ENCODE measurements around the gene UBTD2.

Gene UBTD2

DNA sequence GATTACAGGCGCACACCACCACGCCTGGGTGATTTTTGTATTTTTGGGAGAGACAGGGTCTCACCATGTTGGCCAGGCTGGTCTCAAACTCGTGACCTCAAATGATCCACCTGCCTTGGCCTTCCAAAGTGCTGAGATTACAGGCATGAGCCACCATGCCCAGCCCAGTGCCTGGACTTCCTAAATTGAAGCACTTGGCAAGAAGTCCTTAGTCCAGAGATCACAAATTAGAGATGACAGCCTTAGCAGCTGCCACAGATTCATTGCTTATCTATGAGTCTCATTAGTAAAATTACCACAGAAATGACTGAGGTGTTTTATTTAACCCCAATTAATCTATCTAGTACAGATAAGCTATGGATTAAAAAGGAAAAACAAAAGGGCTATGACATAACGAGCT is 70.4 kb downstream of the UBTD2 start:
- no peak overlapping the region for H2BK12ac ChIP-seq (ENCODE audit: low read length)
- H2AFZ ChIP-seq (ENCODE audit: insufficient read depth, low read length, poor library complexity): no peak overlapping the region
- H3K18ac ChIP-seq (ENCODE audit: low read length): no peak overlapping the region
- H3K4me1 ChIP-seq (ENCODE audit: control insufficient read depth in 1 of 2, insufficient read depth in 2 of 2, low read length in 2 of 2): peaks cover 0 to 4% of the 10 kb centered on the region in 2 experiments
- H2BK5ac ChIP-seq (ENCODE audit: low read depth, low read length, poor library complexity): no peak overlapping the region
- H3K9me3 ChIP-seq (ENCODE audit: insufficient read depth, low read depth, low read length): no peaks in the 10 kb centered on the region
- H3K4me2 ChIP-seq (ENCODE audit: low read length): no peak overlapping the region
- no peak overlapping the region for H3K4me3 ChIP-seq (ENCODE audit: low read depth, low read length)
- H3K27me3 ChIP-seq (ENCODE audit: insufficient read depth, low read length): no peaks in the 10 kb centered on the region
- WGBS (ENCODE audit: extremely low coverage, insufficient coverage, insufficient read length): no CpG with 5 or more reads among the region's 4 CpGs
- no peak overlapping the region for H4K91ac ChIP-seq (ENCODE audit: low read depth, low read length)
- no peak overlapping the region for H3K4ac ChIP-seq (ENCODE audit: low read depth, low read length)
- no peak for DNase-seq
- no peak overlapping the region for H3K27ac ChIP-seq (ENCODE audit: low read depth, low read length)
- peaks cover 1% of the 10 kb centered on the region for H3K79me2 ChIP-seq (ENCODE audit: control insufficient read depth, insufficient read depth, low read length, poor library complexity)
- no peak overlapping the region for H3K14ac ChIP-seq (ENCODE audit: low read length)
- no peaks in the 10 kb centered on the region for H3K79me1 ChIP-seq (ENCODE audit: low read length)
- H4K8ac ChIP-seq (ENCODE audit: low read depth, low read length): no peak overlapping the region
- H2AK5ac ChIP-seq (ENCODE audit: low read length): no peak overlapping the region
- H3K9ac ChIP-seq (ENCODE audit: low read length): no peak overlapping the region
- H4K12ac ChIP-seq (ENCODE audit: low read depth, low read length): no peak overlapping the region
- H2BK120ac ChIP-seq (ENCODE audit: insufficient read depth, low read length, poor library complexity): no peak overlapping the region
- H3K23ac ChIP-seq (ENCODE audit: low read length): no peak overlapping the region
- H3K36me3 ChIP-seq (ENCODE audit: control insufficient read depth in 1 of 2, insufficient read depth in 2 of 2, low read length in 2 of 2): peaks cover 12 to 15% of the 10 kb centered on the region in 2 experiments

DNA sequence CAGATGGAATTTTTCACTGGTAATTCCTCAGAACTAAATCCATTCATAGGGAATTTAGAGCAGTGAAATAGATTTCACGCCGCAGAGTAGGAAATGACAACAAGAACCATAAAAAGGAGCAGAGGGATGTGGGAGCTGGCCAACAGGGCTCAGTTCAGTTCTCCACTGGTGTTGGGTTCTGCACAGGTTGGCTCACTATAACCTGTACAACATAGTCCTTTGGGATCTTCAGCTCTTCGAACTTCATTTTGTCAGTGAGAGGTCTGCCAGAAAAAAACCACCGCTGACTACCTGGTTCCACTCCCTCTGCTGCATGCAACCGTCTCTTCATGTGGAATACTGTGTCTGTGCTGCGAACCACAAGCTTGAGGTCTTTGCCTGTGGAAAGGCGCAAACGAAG is 71.9 kb downstream of the UBTD2 start:
- Histone ChIP-seq H2BK12ac (ENCODE audit: low read length) (no peak overlapping the region), H3K36me3 (ENCODE audit: control insufficient read depth in 1 of 2, insufficient read depth in 2 of 2, low read length in 2 of 2) (peaks cover 9 to 14% of the 10 kb centered on the region in 2 experiments), H3K79me1 (ENCODE audit: low read length) (no peaks in the 10 kb centered on the region), H4K8ac (ENCODE audit: low read depth, low read length) (no peak overlapping the region), H3K4me2 (ENCODE audit: low read length) (no peak overlapping the region), H3K4me3 (ENCODE audit: low read depth, low read length) (no peak overlapping the region), H2BK120ac (ENCODE audit: insufficient read depth, low read length, poor library complexity) (no peak overlapping the region), H3K27ac (ENCODE audit: low read depth, low read length) (no peak overlapping the region), H3K23ac (ENCODE audit: low read length) (no peak overlapping the region), H3K18ac (ENCODE audit: low read length) (no peak overlapping the region), H2AFZ (ENCODE audit: insufficient read depth, low read length, poor library complexity) (no peak overlapping the region), H3K9me3 (ENCODE audit: insufficient read depth, low read depth, low read length) (no peaks in the 10 kb centered on the region), H2BK5ac (ENCODE audit: low read depth, low read length, poor library complexity) (no peak overlapping the region), H3K4me1 (ENCODE audit: control insufficient read depth in 1 of 2, insufficient read depth in 2 of 2, low read length in 2 of 2) (peaks cover 0 to 2% of the 10 kb centered on the region in 2 experiments), H2AK5ac (ENCODE audit: low read length) (no peak overlapping the region), H3K4ac (ENCODE audit: low read depth, low read length) (no peak overlapping the region), H3K14ac (ENCODE audit: low read length) (no peak overlapping the region), H4K91ac (ENCODE audit: low read depth, low read length) (no peak overlapping the region), H3K9ac (ENCODE audit: low read length) (no peak overlapping the region), H3K79me2 (ENCODE audit: control insufficient read depth, insufficient read depth, low read length, poor library complexity) (peaks cover under 1% of the 10 kb centered on the region), H4K12ac (ENCODE audit: low read depth, low read length) (no peak overlapping the region), H3K27me3 (ENCODE audit: insufficient read depth, low read length) (no peaks in the 10 kb centered on the region)
- no peak for DNase-seq
- WGBS (ENCODE audit: extremely low coverage, insufficient coverage, insufficient read length): no CpG with 5 or more reads among the region's 8 CpGs

DNA sequence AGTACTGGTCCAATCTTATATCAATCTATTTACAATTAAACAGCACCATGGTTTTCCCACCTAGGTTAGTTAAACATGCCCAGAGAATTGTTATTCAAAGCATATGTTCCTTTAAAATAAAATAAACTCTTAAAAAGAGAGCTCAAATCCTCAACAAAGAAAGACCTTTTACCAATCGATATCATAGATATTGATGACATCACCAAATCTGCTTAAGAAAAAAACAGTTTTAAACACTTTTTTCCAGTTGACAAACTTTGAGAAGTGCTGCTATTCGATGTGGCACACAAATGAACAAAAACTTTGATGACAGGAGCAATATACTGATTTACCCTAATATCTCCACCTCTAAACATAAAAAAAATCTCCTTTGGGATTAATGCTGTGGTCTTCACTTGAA is 73.8 kb downstream of the UBTD2 start:
- H3K9me3 ChIP-seq (ENCODE audit: insufficient read depth, low read depth, low read length): no peaks in the 10 kb centered on the region
- WGBS (ENCODE audit: extremely low coverage, insufficient coverage, insufficient read length): no CpG with 5 or more reads among the region's 2 CpGs
- no peak overlapping the region for H4K91ac ChIP-seq (ENCODE audit: low read depth, low read length)
- no peak overlapping the region for H3K27ac ChIP-seq (ENCODE audit: low read depth, low read length)
- H3K36me3 ChIP-seq (ENCODE audit: control insufficient read depth in 1 of 2, insufficient read depth in 2 of 2, low read length in 2 of 2): peaks cover 9 to 11% of the 10 kb centered on the region in 2 experiments
- no peak overlapping the region for H3K4ac ChIP-seq (ENCODE audit: low read depth, low read length)
- no peak overlapping the region for H3K9ac ChIP-seq (ENCODE audit: low read length)
- no peak overlapping the region for H4K8ac ChIP-seq (ENCODE audit: low read depth, low read length)
- no peak overlapping the region for H3K4me2 ChIP-seq (ENCODE audit: low read length)
- no peak overlapping the region for H3K4me3 ChIP-seq (ENCODE audit: low read depth, low read length)
- no peak overlapping the region for H2AFZ ChIP-seq (ENCODE audit: insufficient read depth, low read length, poor library complexity)
- H3K4me1 ChIP-seq (ENCODE audit: control insufficient read depth in 1 of 2, insufficient read depth in 2 of 2, low read length in 2 of 2): no peaks in the 10 kb centered on the region
- no peak overlapping the region for H2BK120ac ChIP-seq (ENCODE audit: insufficient read depth, low read length, poor library complexity)
- H2AK5ac ChIP-seq (ENCODE audit: low read length): no peak overlapping the region
- H4K12ac ChIP-seq (ENCODE audit: low read depth, low read length): no peak overlapping the region
- H3K27me3 ChIP-seq (ENCODE audit: insufficient read depth, low read length): no peaks in the 10 kb centered on the region
- no peak overlapping the region for H3K18ac ChIP-seq (ENCODE audit: low read length)
- no peak overlapping the region for H3K23ac ChIP-seq (ENCODE audit: low read length)
- H2BK5ac ChIP-seq (ENCODE audit: low read depth, low read length, poor library complexity): no peak overlapping the region
- no peak overlapping the region for H3K14ac ChIP-seq (ENCODE audit: low read length)
- DNase-seq: no peak
- no peaks in the 10 kb centered on the region for H3K79me1 ChIP-seq (ENCODE audit: low read length)
- no peaks in the 10 kb centered on the region for H3K79me2 ChIP-seq (ENCODE audit: control insufficient read depth, insufficient read depth, low read length, poor library complexity)
- no peak overlapping the region for H2BK12ac ChIP-seq (ENCODE audit: low read length)

DNA sequence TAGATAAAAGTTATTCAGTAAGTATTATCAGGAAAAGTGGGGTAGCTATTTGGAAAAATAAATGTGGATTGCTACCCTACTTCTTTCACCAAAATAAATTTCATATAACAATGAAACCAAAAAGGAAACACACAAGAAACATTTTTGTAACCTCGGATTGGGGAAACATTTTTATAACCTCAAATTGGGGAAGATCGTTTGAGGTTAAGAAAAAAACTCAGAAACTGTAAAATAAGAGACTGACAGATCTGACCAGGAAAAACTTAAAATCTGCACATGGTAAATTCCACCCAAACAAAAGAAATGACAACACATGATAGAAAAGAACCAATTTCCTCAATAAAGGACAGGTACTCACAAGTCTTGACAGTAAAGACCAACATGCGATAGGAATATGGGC is 76.1 kb downstream of the UBTD2 start:
- Histone ChIP-seq H3K4me3 (ENCODE audit: low read depth, low read length) (no peak overlapping the region), H3K27me3 (ENCODE audit: insufficient read depth, low read length) (no peaks in the 10 kb centered on the region), H2AFZ (ENCODE audit: insufficient read depth, low read length, poor library complexity) (no peak overlapping the region), H3K9me3 (ENCODE audit: insufficient read depth, low read depth, low read length) (no peaks in the 10 kb centered on the region), H2BK120ac (ENCODE audit: insufficient read depth, low read length, poor library complexity) (no peak overlapping the region), H3K36me3 (ENCODE audit: control insufficient read depth in 1 of 2, insufficient read depth in 2 of 2, low read length in 2 of 2) (peaks cover 6 to 9% of the 10 kb centered on the region in 2 experiments), H2BK12ac (ENCODE audit: low read length) (no peak overlapping the region), H2BK5ac (ENCODE audit: low read depth, low read length, poor library complexity) (no peak overlapping the region), H4K12ac (ENCODE audit: low read depth, low read length) (no peak overlapping the region), H3K18ac (ENCODE audit: low read length) (no peak overlapping the region), H3K4ac (ENCODE audit: low read depth, low read length) (no peak overlapping the region), H3K23ac (ENCODE audit: low read length) (no peak overlapping the region), H3K14ac (ENCODE audit: low read length) (no peak overlapping the region), H3K4me1 (ENCODE audit: control insufficient read depth in 1 of 2, insufficient read depth in 2 of 2, low read length in 2 of 2) (no peaks in the 10 kb centered on the region), H3K4me2 (ENCODE audit: low read length) (no peak overlapping the region), H3K9ac (ENCODE audit: low read length) (no peak overlapping the region), H3K27ac (ENCODE audit: low read depth, low read length) (no peak overlapping the region), H2AK5ac (ENCODE audit: low read length) (no peak overlapping the region), H4K91ac (ENCODE audit: low read depth, low read length) (no peak overlapping the region), H3K79me2 (ENCODE audit: control insufficient read depth, insufficient read depth, low read length, poor library complexity) (no peaks in the 10 kb centered on the region), H4K8ac (ENCODE audit: low read depth, low read length) (no peak overlapping the region), H3K79me1 (ENCODE audit: low read length) (no peaks in the 10 kb centered on the region)
- DNase-seq: no peak
- WGBS (ENCODE audit: extremely low coverage, insufficient coverage, insufficient read length): no CpG with 5 or more reads among the region's 3 CpGs
